Coronary artery (tissue), 2 donors: Measurements from ENCODE around the gene SORCS1.

Source experiments
- DNase-seq: peaks from one replicate; pipeline ENCODE4 v3.0.0-alpha.2; 2017; ENCODE audit warnings: low spot score
- H3K27ac ChIP-seq, 2 donors: fragments of 200-600 bp; sonication (generic); one replicate each; pipeline ENCODE4 v1.5.1; 2016 to 2019
- H3K4me3 ChIP-seq: fragments of 200-600 bp; sonication (generic); 2 replicates; pipeline ENCODE4 v1.5.1; 2016; ENCODE audit warnings: mild to moderate bottlenecking, moderate library complexity
- CTCF ChIP-seq: fragments of 200-600 bp; sonication (generic); IDR thresholded peaks from one replicate; pipeline ENCODE4 v1.5.1; 2019; ENCODE audit warnings: antibody characterized with exemption

SORCS1 gene

GRCh38 chr10:107011992-107012391 lies 152.5 kb downstream of the SORCS1 start:
- no peak for TF ChIP-seq CTCF
- DNase-seq = no peak
- H3K4me3 ChIP-seq = no peak overlapping the region
- no peak overlapping the region for H3K27ac ChIP-seq

GRCh38 chr10:107011105-107011504 lies 153.4 kb downstream of the SORCS1 start:
- no peak overlapping the region for H3K27ac ChIP-seq
- DNase-seq = no peak
- no peak overlapping the region for H3K4me3 ChIP-seq
- no peak for TF ChIP-seq CTCF

GRCh38 chr10:107010531-107010930 lies 154.0 kb downstream of the SORCS1 start:
- TF ChIP-seq CTCF = no peak
- H3K27ac ChIP-seq = no peak overlapping the region
- no peak overlapping the region for H3K4me3 ChIP-seq
- DNase-seq = no peak

GRCh38 chr10:107004362-107004761 lies 160.1 kb downstream of the SORCS1 start:
- H3K4me3 ChIP-seq = no peak overlapping the region
- H3K27ac ChIP-seq = no peak overlapping the region
- DNase-seq = no peak
- no peak for TF ChIP-seq CTCF

GRCh38 chr10:107002068-107002467 lies 162.4 kb downstream of the SORCS1 start:
- H3K4me3 ChIP-seq = no peak overlapping the region
- no peak overlapping the region for H3K27ac ChIP-seq
- no peak for DNase-seq
- TF ChIP-seq CTCF = no peak

- TF ChIP-seq CTCF = no peak
- no peak overlapping the region for H3K27ac ChIP-seq
- H3K4me3 ChIP-seq = no peak overlapping the region
- no peak for DNase-seq
Observed at GRCh38 chr10:106999118-106999707, 165.3 kb downstream of the SORCS1 start.

- no peak for TF ChIP-seq CTCF
- no peak for DNase-seq
- Histone ChIP-seq H3K4me3 (no peak overlapping the region), H3K27ac (no peak overlapping the region)
Observed at GRCh38 chr10:106997721-106998120, 166.8 kb downstream of the SORCS1 start.
